ENCODE measurements around the gene WWOX. TPM values are rescaled to one million over a fixed set of nuclear protein-coding genes. Genes with fewer than 3 reads are reported as not detected.

The WWOX gene
- total RNA-seq, 1 donor from 2014 or later, result 29.6 TPM

DNA sequence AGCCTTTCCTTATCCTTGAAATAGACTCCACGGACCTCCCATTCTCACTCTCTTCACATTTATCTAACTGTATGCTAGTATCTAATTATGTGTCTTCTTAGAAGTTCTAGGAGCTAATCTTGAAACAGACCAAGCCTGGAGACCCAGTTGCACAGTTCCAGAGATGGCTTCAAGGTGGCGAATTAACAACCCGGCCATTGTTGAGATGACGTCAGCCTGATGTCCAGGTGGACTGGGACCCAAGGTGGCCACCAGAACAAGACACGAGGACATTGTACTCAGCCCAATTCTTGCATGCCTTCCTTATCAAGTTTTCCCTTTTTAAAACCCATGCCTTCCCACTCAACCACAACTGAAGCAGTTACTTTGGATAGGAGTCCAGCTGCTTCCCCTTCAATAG, 29.5 kb upstream of the WWOX start:
- TF ChIP-seq, protein P1, sequence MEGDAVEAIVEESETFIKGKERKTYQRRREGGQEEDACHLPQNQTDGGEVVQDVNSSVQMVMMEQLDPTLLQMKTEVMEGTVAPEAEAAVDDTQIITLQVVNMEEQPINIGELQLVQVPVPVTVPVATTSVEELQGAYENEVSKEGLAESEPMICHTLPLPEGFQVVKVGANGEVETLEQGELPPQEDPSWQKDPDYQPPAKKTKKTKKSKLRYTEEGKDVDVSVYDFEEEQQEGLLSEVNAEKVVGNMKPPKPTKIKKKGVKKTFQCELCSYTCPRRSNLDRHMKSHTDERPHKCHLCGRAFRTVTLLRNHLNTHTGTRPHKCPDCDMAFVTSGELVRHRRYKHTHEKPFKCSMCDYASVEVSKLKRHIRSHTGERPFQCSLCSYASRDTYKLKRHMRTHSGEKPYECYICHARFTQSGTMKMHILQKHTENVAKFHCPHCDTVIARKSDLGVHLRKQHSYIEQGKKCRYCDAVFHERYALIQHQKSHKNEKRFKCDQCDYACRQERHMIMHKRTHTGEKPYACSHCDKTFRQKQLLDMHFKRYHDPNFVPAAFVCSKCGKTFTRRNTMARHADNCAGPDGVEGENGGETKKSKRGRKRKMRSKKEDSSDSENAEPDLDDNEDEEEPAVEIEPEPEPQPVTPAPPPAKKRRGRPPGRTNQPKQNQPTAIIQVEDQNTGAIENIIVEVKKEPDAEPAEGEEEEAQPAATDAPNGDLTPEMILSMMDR (conservative IDR thresholded peaks at IDR 0.05; ENCODE audit: low read depth, low read length), result no peak
- no peak overlapping the region for H3K4me3 ChIP-seq (ENCODE audit: low read depth, low read length)
- no peak for DNase-seq (ENCODE audit: low read depth)

GRCh38 chr16:78072275-78072674, 27.2 kb upstream of the WWOX start:
- DNase-seq (ENCODE audit: low read depth), result no peak

DNA sequence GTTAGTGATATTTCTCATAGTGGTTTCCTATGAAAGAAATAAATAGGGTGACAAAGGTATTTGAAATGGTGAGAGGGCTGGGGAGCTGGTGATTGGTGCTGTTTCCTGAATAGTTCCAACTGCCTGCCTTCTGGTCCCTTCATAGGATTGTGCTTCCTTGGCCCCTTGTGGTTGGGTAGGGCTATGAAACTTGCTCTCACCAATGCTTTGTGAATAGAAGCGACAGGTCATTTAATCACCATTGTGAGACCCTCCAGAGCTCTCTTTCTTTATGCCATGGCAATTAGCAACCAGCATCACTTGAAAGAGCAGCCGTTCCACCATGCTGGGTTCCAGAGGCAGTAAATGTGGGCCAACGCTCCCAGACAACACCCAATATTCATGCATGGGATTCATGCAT, 23.7 kb upstream of the WWOX start:
- DNase-seq (ENCODE audit: low read depth), result no peak
- no peak overlapping the region for H3K4me3 ChIP-seq (ENCODE audit: low read depth, low read length)
- TF ChIP-seq, protein P1 (conservative IDR thresholded peaks at IDR 0.05; ENCODE audit: low read depth, low read length), result no peak

More at GRCh38 chr16:78072275-78072674, 27.2 kb upstream of the WWOX start:
- TF ChIP-seq, protein P1 (conservative IDR thresholded peaks at IDR 0.05; ENCODE audit: low read depth, low read length), result no peak
- H3K4me3 ChIP-seq (ENCODE audit: low read depth, low read length), result no peak overlapping the region

DNA sequence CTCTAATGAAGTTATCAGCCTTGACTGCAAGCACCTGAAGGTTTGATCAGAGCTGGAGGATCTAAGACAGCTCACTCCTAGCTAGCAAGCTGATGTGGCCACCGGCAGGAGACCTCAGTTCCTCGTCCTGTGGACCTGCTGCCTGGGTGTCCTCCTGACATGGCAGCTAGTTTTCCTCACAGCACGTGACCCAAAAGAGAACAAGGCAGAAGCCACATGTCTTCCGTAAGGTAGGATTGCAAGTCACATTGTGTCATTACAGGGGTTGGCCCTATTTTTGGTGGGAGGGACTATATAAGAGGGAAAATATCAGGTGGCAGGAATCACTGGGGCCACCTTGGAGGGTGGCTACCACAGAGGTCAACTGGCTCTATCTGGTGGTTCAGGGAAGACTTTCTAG, 18.1 kb upstream of the WWOX start:
- TF ChIP-seq, protein P1 (conservative IDR thresholded peaks at IDR 0.05; ENCODE audit: low read depth, low read length), result no peak
- no peak overlapping the region for H3K4me3 ChIP-seq (ENCODE audit: low read depth, low read length)
- DNase-seq (ENCODE audit: low read depth), result no peak

DNA sequence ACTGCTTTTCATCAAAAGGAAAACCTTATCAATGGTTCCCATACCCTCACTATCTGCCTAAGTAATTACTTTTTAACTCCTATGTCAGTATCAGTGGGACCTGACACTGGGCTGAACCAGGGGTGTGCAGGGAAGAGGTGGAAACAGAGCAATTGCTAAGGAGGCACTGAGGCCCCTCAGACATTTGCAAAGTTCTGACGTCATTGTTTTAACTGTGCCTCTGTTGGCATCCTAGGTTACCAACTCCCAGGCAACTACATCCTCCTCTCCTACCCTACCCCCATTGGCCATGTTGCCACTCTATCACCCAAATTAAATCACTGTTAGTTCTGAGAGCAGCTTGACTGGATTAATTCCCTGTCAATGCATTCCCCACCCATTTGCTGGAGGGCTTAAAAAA, 8.0 kb upstream of the WWOX start:
- no peak for DNase-seq (ENCODE audit: low read depth)
- H3K4me3 ChIP-seq (ENCODE audit: low read depth, low read length), result no peak overlapping the region
- TF ChIP-seq, protein P1 (conservative IDR thresholded peaks at IDR 0.05; ENCODE audit: low read depth, low read length), result no peak

- no peak overlapping the region for H3K4me3 ChIP-seq (ENCODE audit: low read depth, low read length)
- TF ChIP-seq, protein P1 (conservative IDR thresholded peaks at IDR 0.05; ENCODE audit: low read depth, low read length), result no peak
- no peak for DNase-seq (ENCODE audit: low read depth)
Observed at GRCh38 chr16:78092758-78093157, 6.7 kb upstream of the WWOX start.

DNA sequence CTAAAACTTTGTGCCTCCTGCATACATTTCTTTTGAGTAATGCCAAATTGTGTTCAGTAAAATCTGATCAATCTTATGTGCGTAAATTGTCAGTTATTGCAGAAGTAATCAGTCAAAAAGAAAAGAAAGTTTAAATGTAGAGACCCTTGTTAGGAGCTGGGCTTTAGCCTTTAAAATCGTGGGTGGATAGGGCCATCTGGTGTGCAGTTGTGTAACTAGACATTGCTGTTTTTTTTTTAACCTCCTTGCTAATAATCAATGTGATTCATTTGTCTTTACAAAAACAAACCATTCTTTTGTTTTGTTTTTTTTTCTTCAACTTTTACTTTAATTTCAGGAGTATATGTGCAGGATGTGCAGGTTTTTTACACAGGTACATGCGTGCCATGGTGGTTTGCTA, 5.3 kb upstream of the WWOX start:
- DNase-seq (ENCODE audit: low read depth), result no peak
- no peak overlapping the region for H3K4me3 ChIP-seq (ENCODE audit: low read depth, low read length)
- TF ChIP-seq, protein P1 (conservative IDR thresholded peaks at IDR 0.05; ENCODE audit: low read depth, low read length), result peak; percentile 26

Measured in epithelial cell of proximal tubule (primary cell).